ENCODE results near the gene WDFY2. TPM values are rescaled to one million over a fixed set of nuclear protein-coding genes. Genes with fewer than 3 reads are reported as not detected.

Gene WDFY2
- total RNA-seq, 1 experiment from 2014 or later: 45.5 TPM

DNA sequence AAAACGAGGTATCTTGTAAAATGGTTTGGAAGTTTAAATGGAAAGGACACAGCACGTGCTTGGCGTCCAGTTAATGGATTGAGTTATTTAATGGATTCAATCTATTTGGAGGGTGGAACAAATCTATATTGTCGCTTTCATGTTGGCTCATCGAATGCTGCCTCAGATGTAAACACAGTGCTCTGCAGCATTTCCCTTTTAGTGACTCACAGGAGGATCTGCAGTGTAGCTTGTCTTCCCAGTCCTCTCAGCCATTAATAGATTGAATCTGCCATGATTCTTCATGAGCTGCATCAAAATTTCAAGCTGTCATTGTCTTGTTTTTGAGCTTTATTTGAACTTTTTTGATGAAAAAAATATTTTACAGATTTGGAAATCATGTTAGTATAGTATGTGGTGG, 175.0 kb downstream of the WDFY2 start:
- ChIA-PET POLR2A (ENCODE audit: low non-redundant PET) (no interaction called here), CTCF (no interaction called here)
- peaks cover 95% of the 10 kb centered on the region for H3K36me3 ChIP-seq (ENCODE audit: insufficient read depth, low read length, poor library complexity, severe bottlenecking)
- DNase-seq (ENCODE audit: low spot score): no peak
- no peak overlapping the region for H3K4me3 ChIP-seq (ENCODE audit: low read depth, low read length, poor library complexity, severe bottlenecking)
- TF ChIP-seq, protein P1, sequence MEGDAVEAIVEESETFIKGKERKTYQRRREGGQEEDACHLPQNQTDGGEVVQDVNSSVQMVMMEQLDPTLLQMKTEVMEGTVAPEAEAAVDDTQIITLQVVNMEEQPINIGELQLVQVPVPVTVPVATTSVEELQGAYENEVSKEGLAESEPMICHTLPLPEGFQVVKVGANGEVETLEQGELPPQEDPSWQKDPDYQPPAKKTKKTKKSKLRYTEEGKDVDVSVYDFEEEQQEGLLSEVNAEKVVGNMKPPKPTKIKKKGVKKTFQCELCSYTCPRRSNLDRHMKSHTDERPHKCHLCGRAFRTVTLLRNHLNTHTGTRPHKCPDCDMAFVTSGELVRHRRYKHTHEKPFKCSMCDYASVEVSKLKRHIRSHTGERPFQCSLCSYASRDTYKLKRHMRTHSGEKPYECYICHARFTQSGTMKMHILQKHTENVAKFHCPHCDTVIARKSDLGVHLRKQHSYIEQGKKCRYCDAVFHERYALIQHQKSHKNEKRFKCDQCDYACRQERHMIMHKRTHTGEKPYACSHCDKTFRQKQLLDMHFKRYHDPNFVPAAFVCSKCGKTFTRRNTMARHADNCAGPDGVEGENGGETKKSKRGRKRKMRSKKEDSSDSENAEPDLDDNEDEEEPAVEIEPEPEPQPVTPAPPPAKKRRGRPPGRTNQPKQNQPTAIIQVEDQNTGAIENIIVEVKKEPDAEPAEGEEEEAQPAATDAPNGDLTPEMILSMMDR (conservative IDR thresholded peaks at IDR 0.05; ENCODE audit: low read depth, low read length): no peak
- TF ChIP-seq EZH2 (IDR thresholded peaks at IDR 0.05; ENCODE audit: borderline replicate concordance, low read depth, low read length, poor library complexity, severe bottlenecking): no peak
- no peaks in the 10 kb centered on the region for H3K9me3 ChIP-seq (ENCODE audit: low read depth, low read length, poor library complexity, severe bottlenecking)
- H3K4me1 ChIP-seq (ENCODE audit: insufficient read depth, low read length, poor library complexity, severe bottlenecking): peaks cover 3% of the 10 kb centered on the region
- H3K27me3 ChIP-seq (replicated peaks; ENCODE audit: insufficient read depth, low read depth, low read length, poor library complexity): no peaks in the 10 kb centered on the region
- BruUV-seq (replicated peaks): no TSS peak
- intact Hi-C loops (cut with micrococcal nuclease; ENCODE audit: unreplicated experiment): no loop called here
- H3K27ac ChIP-seq (ENCODE audit: low read depth, low read length, poor library complexity, severe bottlenecking): no peak overlapping the region

DNA sequence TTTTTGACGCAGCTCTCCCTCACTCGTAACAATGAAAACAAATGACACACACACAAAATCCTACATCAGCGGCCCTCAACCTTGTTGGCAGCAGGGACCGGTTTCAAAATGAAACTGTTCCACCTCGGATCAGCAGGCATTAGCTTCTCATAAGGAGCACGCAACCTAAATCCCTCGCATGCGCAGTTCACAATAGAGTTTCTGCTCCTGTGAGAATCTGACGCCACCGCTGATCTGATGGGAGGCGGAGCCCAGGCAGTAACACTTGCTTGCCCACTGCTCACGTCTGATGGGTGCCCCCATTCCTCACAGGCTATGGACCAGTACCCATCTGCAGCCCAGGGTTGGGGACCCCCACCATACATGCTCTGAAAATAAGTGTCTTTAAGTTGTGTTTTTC, 176.3 kb downstream of the WDFY2 start:
- TF ChIP-seq, protein P1 (conservative IDR thresholded peaks at IDR 0.05; ENCODE audit: low read depth, low read length): no peak
- TF ChIP-seq EZH2 (IDR thresholded peaks at IDR 0.05; ENCODE audit: borderline replicate concordance, low read depth, low read length, poor library complexity, severe bottlenecking): no peak
- no TSS peak for BruUV-seq (replicated peaks)
- no peak overlapping the region for H3K4me3 ChIP-seq (ENCODE audit: low read depth, low read length, poor library complexity, severe bottlenecking)
- peaks cover 82% of the 10 kb centered on the region for H3K36me3 ChIP-seq (ENCODE audit: insufficient read depth, low read length, poor library complexity, severe bottlenecking)
- no peaks in the 10 kb centered on the region for H3K27me3 ChIP-seq (replicated peaks; ENCODE audit: insufficient read depth, low read depth, low read length, poor library complexity)
- DNase-seq (ENCODE audit: low spot score): no peak
- CTCF ChIA-PET: no interaction called here
- POLR2A ChIA-PET (ENCODE audit: low non-redundant PET): no interaction called here
- peaks cover 3% of the 10 kb centered on the region for H3K4me1 ChIP-seq (ENCODE audit: insufficient read depth, low read length, poor library complexity, severe bottlenecking)
- no peaks in the 10 kb centered on the region for H3K9me3 ChIP-seq (ENCODE audit: low read depth, low read length, poor library complexity, severe bottlenecking)
- intact Hi-C loops (cut with micrococcal nuclease; ENCODE audit: unreplicated experiment): no loop called here
- no peak overlapping the region for H3K27ac ChIP-seq (ENCODE audit: low read depth, low read length, poor library complexity, severe bottlenecking)

DNA sequence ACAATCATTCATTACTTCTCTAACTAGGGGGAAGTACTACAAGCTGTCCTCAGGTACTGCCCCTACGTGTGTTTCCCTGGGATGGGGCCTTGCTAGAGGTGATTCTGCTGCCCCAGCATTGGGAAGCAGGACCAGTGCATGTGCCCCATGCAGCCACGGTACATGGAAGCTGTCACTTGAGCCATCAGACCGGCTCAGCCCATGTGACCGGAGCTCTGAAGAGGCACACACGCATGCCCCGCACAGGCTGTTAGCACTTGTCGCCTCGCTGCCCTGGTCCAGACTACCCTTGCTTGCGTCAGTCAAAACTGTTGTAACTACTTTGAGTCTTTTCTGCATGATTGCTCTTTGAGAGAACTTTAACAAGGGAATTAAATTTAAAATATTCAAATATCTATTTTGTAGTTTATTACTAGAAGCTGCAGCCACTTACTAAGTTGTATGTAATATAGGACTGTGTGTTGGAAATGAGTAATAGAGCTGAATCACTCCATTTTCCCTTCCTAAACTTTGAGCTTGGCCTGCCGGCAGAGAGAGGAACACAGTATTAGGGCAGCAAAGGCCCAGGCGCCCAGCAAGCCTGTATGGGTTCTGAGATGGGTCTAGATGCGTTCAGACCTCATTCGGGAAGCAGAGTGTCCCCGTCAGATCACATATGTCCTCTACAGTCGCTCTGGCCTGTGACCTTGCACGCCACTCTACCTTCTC, 177.5 kb downstream of the WDFY2 start:
- H3K4me3 ChIP-seq (ENCODE audit: low read depth, low read length, poor library complexity, severe bottlenecking): no peak overlapping the region
- H3K9me3 ChIP-seq (ENCODE audit: low read depth, low read length, poor library complexity, severe bottlenecking): no peaks in the 10 kb centered on the region
- peaks cover 70% of the 10 kb centered on the region for H3K36me3 ChIP-seq (ENCODE audit: insufficient read depth, low read length, poor library complexity, severe bottlenecking)
- TF ChIP-seq EZH2 (IDR thresholded peaks at IDR 0.05; ENCODE audit: borderline replicate concordance, low read depth, low read length, poor library complexity, severe bottlenecking): no peak
- TF ChIP-seq, protein P1 (conservative IDR thresholded peaks at IDR 0.05; ENCODE audit: low read depth, low read length): no peak
- intact Hi-C loops (cut with micrococcal nuclease; ENCODE audit: unreplicated experiment): no loop called here
- H3K27me3 ChIP-seq (replicated peaks; ENCODE audit: insufficient read depth, low read depth, low read length, poor library complexity): no peaks in the 10 kb centered on the region
- H3K4me1 ChIP-seq (ENCODE audit: insufficient read depth, low read length, poor library complexity, severe bottlenecking): peaks cover 3% of the 10 kb centered on the region
- POLR2A ChIA-PET (ENCODE audit: low non-redundant PET): no interaction called here
- no peak for DNase-seq (ENCODE audit: low spot score)
- H3K27ac ChIP-seq (ENCODE audit: low read depth, low read length, poor library complexity, severe bottlenecking): no peak overlapping the region
- CTCF ChIA-PET: no interaction called here
- BruUV-seq (replicated peaks): no TSS peak
